Lower leg skin (tissue), 4 donors: Measurements from ENCODE around the gene SCYL1. TPM values are rescaled to one million over a fixed set of nuclear protein-coding genes. Genes with fewer than 3 reads are reported as not detected.
A peak's percentile ranks its signal among the peaks of the same experiment; 100 is the strongest.

Source experiments
- DNase-seq, 2 donors: peaks; one replicate each; pipeline ENCODE4 v3.0.0-alpha.2; 2019; ENCODE audit warnings: low spot score in 2 of 2
- H3K4me3 ChIP-seq: fragments of 200-600 bp; sonication (generic); 2 replicates; pipeline ENCODE4 v1.5.1; 2017; ENCODE audit warnings: mild to moderate bottlenecking, low read depth; ENCODE audit not compliant: poor library complexity, severe bottlenecking
- CTCF ChIP-seq, 3 donors: fragments of 450-650 bp; IDR thresholded peaks; one replicate each; pipeline ENCODE4 v1.5.1; 2016; ENCODE audit warnings: antibody characterized with exemption in 3 of 3, mild to moderate bottlenecking in 3 of 3, moderate library complexity in 2 of 3
- POLR2A ChIP-seq, 2 donors: fragments of 450-650 bp; IDR thresholded peaks; one replicate each; pipeline ENCODE4 v1.6.1; 2016 to 2017; ENCODE audit warnings: antibody characterized with exemption in 2 of 2, mild to moderate bottlenecking in 1 of 2, moderate library complexity in 1 of 2
- WGBS, 2 donors: methylation state at CpG; one replicate each; pipeline ENCODE4 v1.1.5; 2018; 5-methylcytosine and 5-hydroxymethylcytosine counted together
- intact Hi-C: fragments of 100-400 bp; cut with DNase I; formaldehyde crosslinking; loops from one replicate; pipeline ENCODE4 v1.15.0; 2023; ENCODE audit warnings: low total_unique reads
- total RNA-seq, 4 donors: library from RNA; depleted of rRNA; stranded (reverse); fragments of >200 nt; gene quantifications; one replicate each; pipeline ENCODE4 v1.1.0, GENCODE V29; 2016

Gene SCYL1
- total RNA-seq, 4 donors from 2014 or later, result 73.1 to 103 (median 89.5) TPM

GRCh38 chr11:65545853-65546216 is 21.0 kb downstream of the SCYL1 start:
- WGBS, 2 donors, result 56 to 59% methylated on average over 4 of the region's 4 CpGs
- H3K4me3 ChIP-seq, result no peak overlapping the region
- DNase-seq, result no peak
- TF ChIP-seq CTCF (IDR thresholded peaks at IDR 0.05) (no peak), POLR2A (IDR thresholded peaks at IDR 0.05) (no peak)
- intact Hi-C loops, result no loop called here

- 28 to 41% methylated on average over 21 to 52 of the region's 64 CpGs for WGBS, 2 donors
- no peak for TF ChIP-seq POLR2A (IDR thresholded peaks at IDR 0.05)
- no peak for TF ChIP-seq CTCF (IDR thresholded peaks at IDR 0.05)
- H3K4me3 ChIP-seq, result no peak overlapping the region
- DNase-seq, result peak; percentile 87 to 98
- intact Hi-C loops, result no loop called here
Observed at GRCh38 chr11:65546217-65546958, 21.5 kb downstream of the SCYL1 start.

- 86 to 87% methylated on average over 49 of the region's 52 CpGs for WGBS, 2 donors
- DNase-seq, result no peak
- intact Hi-C loops, result no loop called here
- H3K4me3 ChIP-seq, result no peak overlapping the region
- TF ChIP-seq POLR2A (IDR thresholded peaks at IDR 0.05), result no peak
- TF ChIP-seq CTCF (IDR thresholded peaks at IDR 0.05), result no peak
Observed at GRCh38 chr11:65547446-65548125, 22.7 kb downstream of the SCYL1 start.

GRCh38 chr11:65548395-65548794 is 23.5 kb downstream of the SCYL1 start:
- WGBS, 2 donors, result 93 to 97% methylated on average over 3 of the region's 3 CpGs
- no peak for DNase-seq
- TF ChIP-seq POLR2A (IDR thresholded peaks at IDR 0.05), result no peak
- TF ChIP-seq CTCF (IDR thresholded peaks at IDR 0.05), result no peak
- intact Hi-C loops, result no loop called here
- no peak overlapping the region for H3K4me3 ChIP-seq

- intact Hi-C loops, result no loop called here
- DNase-seq, result no peak
- 75 to 86% methylated on average over 3 of the region's 3 CpGs for WGBS, 2 donors
- H3K4me3 ChIP-seq, result no peak overlapping the region
- no peak for TF ChIP-seq CTCF (IDR thresholded peaks at IDR 0.05)
- TF ChIP-seq POLR2A (IDR thresholded peaks at IDR 0.05), result no peak
Observed at GRCh38 chr11:65549096-65549495, 24.2 kb downstream of the SCYL1 start.
